HEK293 (cell line): Measurements from ENCODE around the gene MBOAT7.
A peak's percentile ranks its signal among the peaks of the same experiment; 100 is the strongest.

Experiments used
- CTCF ChIA-PET: fragments of 350-600 bp; formaldehyde crosslinking; extraction: SDS; loops from one replicate; lab custom pipeline; 2021; ENCODE audit warnings: antibody characterized with exemption; lab: Yijun Ruan, JAX
- POLR2A ChIA-PET: fragments of 300-600 bp; formaldehyde crosslinking; extraction: SDS; loops from one replicate; lab custom pipeline; 2020; ENCODE audit warnings: antibody characterized with exemption, inconsistent platforms; lab: Yijun Ruan, JAX
- H3K27ac ChIP-seq: fragments of 200-500 bp; sonication (Bioruptor generic); 2 replicates; pipeline ENCODE4 v1.5.1; 2014; ENCODE audit warnings: low read depth, low read length, control low read depth, inconsistent platforms; ENCODE audit errors: extremely low read depth
- H3K36me3 ChIP-seq, 2 experiments: fragments of 200-500 bp in 1 of 2; sonication (Bioruptor generic) in 1 of 2; 1 replicate in 1 of 2; 2 replicates in 1 of 2; pipeline ENCODE4 v1.5.1; 2014 to 2017; ENCODE audit warnings: inconsistent platforms in 2 of 2, low read length in 2 of 2; ENCODE audit not compliant: control insufficient read depth in 2 of 2, insufficient read depth in 1 of 2
- H3K4me1 ChIP-seq: fragments of 200-500 bp; sonication (Bioruptor generic); 2 replicates; pipeline ENCODE4 v1.5.1; 2014; ENCODE audit warnings: mild to moderate bottlenecking, low read length, inconsistent platforms; ENCODE audit not compliant: control insufficient read depth, insufficient read depth
- H3K4me3 ChIP-seq: 2 replicates; pipeline ENCODE4 v1.5.1; 2011; ENCODE audit warnings: low read depth, mild to moderate bottlenecking, control low read depth, low read length, moderate library complexity
- H3K9me3 ChIP-seq: fragments of 200-500 bp; sonication (Bioruptor generic); 2 replicates; pipeline ENCODE4 v1.5.1; 2014; ENCODE audit warnings: low read depth, low read length, inconsistent platforms; ENCODE audit not compliant: control insufficient read depth, insufficient read depth
- KLF1 ChIP-seq: fragments of 450-650 bp; formaldehyde crosslinking; IDR thresholded peaks from 2 replicates; pipeline ENCODE4 v1.5.1; 2016; ENCODE audit warnings: missing biosample characterization, missing genetic modification characterization
- KLF8 ChIP-seq: fragments of 450-650 bp; formaldehyde crosslinking; IDR thresholded peaks from 2 replicates; pipeline ENCODE4 v1.5.1; 2016; ENCODE audit warnings: missing biosample characterization, missing genetic modification characterization
- ZBTB48 ChIP-seq: fragments of 450-650 bp; formaldehyde crosslinking; IDR thresholded peaks from 2 replicates; pipeline ENCODE4 v1.5.1; 2016; ENCODE audit warnings: missing biosample characterization, missing genetic modification characterization
- ZFP3 ChIP-seq: fragments of 450-650 bp; formaldehyde crosslinking; IDR thresholded peaks from 2 replicates; pipeline ENCODE4 v1.5.1; 2016; ENCODE audit warnings: low read depth, missing biosample characterization, missing genetic modification characterization
- ZNF10 ChIP-seq: fragments of 450-650 bp; formaldehyde crosslinking; IDR thresholded peaks from 2 replicates; pipeline ENCODE4 v1.5.1; 2017; ENCODE audit warnings: missing biosample characterization, missing genetic modification characterization
- ZNF112 ChIP-seq: fragments of 450-650 bp; formaldehyde crosslinking; IDR thresholded peaks from 2 replicates; pipeline ENCODE4 v1.5.0; 2017; ENCODE audit warnings: missing biosample characterization, missing genetic modification characterization
- ZNF174 ChIP-seq: fragments of 450-650 bp; formaldehyde crosslinking; IDR thresholded peaks from 2 replicates; pipeline ENCODE4 v1.5.0; 2017; ENCODE audit warnings: missing biosample characterization, mild to moderate bottlenecking, missing genetic modification characterization
- ZNF311 ChIP-seq: fragments of 450-650 bp; formaldehyde crosslinking; IDR thresholded peaks from 2 replicates; pipeline ENCODE4 v1.5.1; 2017; ENCODE audit warnings: missing biosample characterization, missing genetic modification characterization, borderline replicate concordance
- ZNF341 ChIP-seq: fragments of 450-650 bp; formaldehyde crosslinking; IDR thresholded peaks from 2 replicates; pipeline ENCODE4; 2016; ENCODE audit warnings: low read depth, missing biosample characterization, missing genetic modification characterization
- ZNF350 ChIP-seq: fragments of 450-650 bp; formaldehyde crosslinking; IDR thresholded peaks from 2 replicates; pipeline ENCODE4 v1.5.0; 2017; ENCODE audit warnings: missing biosample characterization, mild to moderate bottlenecking, missing genetic modification characterization
- ZNF558 ChIP-seq: fragments of 450-650 bp; formaldehyde crosslinking; IDR thresholded peaks from 2 replicates; pipeline ENCODE4 v1.5.1; 2016; ENCODE audit warnings: missing biosample characterization, missing genetic modification characterization
- ZNF596 ChIP-seq: fragments of 450-650 bp; IDR thresholded peaks from 2 replicates; pipeline ENCODE4 v1.5.0; 2018; ENCODE audit warnings: missing biosample characterization, mild to moderate bottlenecking, missing genetic modification characterization, moderate library complexity
- TF ChIP-seq, protein P1 (sequence below): fragments of 450-650 bp; formaldehyde crosslinking; IDR thresholded peaks from 2 replicates; pipeline ENCODE4 v1.5.1; 2016; ENCODE audit warnings: missing biosample characterization, missing genetic modification characterization, borderline replicate concordance

Gene MBOAT7

DNA sequence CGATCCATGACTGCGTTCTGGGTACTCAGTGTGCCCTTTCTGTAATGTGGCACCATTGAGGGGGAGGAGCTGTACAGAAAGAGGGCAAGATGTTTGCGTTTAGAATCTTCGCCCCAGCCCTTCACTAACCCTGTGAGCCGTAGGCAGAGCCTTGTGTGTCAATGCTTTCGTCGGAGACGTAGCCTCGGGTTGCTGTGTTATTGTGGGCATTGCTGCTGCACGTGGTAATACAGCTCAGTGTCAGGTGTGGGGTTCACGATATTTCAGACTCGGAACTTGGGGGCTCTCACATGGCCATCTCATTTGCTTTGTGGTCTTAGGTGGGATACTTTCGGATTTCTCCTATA is 17.4 kb upstream of the MBOAT7 start:
- Histone ChIP-seq H3K4me3 (no peak overlapping the region), H3K27ac (no peak overlapping the region), H3K36me3 (peaks cover 52 to 76% of the 10 kb centered on the region in 2 experiments), H3K9me3 (no peaks in the 10 kb centered on the region), H3K4me1 (peaks cover 33% of the 10 kb centered on the region)
- POLR2A ChIA-PET: interaction anchor here (1.3 to 9.1 kb wide), 2 partner anchors 12 to 16 kb away, joined by 3 to 152 read pairs; partner anchors contain the start of genes MBOAT7 and TSEN34
- CTCF ChIA-PET: interaction anchor here (1.7 kb wide), 1 partner anchor 61 kb away, joined by 7 read pairs; no protein-coding TSS in a partner anchor
- no peak for TF ChIP-seq ZFP3

DNA sequence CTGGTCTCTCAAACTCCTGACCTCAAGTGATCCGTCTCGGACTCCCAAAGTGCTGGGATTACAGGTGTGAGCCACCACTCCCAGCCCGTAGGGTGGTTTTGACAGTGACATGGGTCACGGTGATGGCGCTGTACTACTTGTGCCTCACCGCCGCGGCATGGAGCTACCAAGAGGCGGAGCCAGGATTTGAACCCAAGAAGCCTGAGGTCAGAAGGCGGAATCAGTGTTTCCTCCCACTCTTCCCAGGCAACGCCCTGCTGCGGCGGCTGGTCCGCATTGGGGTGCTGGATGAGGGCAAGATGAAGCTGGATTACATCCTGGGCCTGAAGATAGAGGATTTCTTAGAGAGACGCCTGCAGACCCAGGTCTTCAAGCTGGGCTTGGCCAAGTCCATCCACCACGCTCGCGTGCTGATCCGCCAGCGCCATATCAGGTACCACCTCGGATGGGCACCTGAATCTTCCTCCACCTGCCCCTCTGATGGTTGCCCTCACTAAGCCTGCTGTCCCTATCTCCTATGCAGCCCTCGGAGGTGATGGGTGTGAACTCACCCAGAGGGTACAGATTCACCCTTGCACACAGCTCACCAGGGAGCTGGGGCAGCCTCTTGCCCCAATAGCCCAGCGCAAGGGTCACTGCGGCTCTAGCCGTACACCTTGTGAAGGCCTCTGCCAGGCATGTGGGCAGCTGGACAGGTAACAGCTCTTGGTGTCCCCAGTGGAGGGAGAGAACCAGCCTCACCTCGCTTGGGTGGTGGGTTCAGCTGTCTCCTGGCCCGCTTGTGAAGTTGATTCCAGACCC is 16.9 kb upstream of the MBOAT7 start:
- no peak overlapping the region for H3K27ac ChIP-seq
- peaks cover 54 to 79% of the 10 kb centered on the region in 2 experiments for H3K36me3 ChIP-seq
- no peaks in the 10 kb centered on the region for H3K9me3 ChIP-seq
- no peak overlapping the region for H3K4me3 ChIP-seq
- ChIA-PET POLR2A (interaction anchor here (1.3 to 9.1 kb wide), 2 partner anchors 11 to 16 kb away, joined by 3 to 152 read pairs; partner anchors contain the start of genes MBOAT7 and TSEN34), CTCF (interaction anchor here (0.5 to 1.7 kb wide), 4 partner anchors 15 to 61 kb away, joined by 4 to 7 read pairs (median 5); partner anchors contain the start of gene TSEN34)
- H3K4me1 ChIP-seq: peaks cover 36% of the 10 kb centered on the region
- TF ChIP-seq ZNF558 (tag by site-specific recombination) (no peak), KLF1 (tag by site-specific recombination) (0 out of 2 replicates have a peak, but pooled peaks have one; percentile 22)

DNA sequence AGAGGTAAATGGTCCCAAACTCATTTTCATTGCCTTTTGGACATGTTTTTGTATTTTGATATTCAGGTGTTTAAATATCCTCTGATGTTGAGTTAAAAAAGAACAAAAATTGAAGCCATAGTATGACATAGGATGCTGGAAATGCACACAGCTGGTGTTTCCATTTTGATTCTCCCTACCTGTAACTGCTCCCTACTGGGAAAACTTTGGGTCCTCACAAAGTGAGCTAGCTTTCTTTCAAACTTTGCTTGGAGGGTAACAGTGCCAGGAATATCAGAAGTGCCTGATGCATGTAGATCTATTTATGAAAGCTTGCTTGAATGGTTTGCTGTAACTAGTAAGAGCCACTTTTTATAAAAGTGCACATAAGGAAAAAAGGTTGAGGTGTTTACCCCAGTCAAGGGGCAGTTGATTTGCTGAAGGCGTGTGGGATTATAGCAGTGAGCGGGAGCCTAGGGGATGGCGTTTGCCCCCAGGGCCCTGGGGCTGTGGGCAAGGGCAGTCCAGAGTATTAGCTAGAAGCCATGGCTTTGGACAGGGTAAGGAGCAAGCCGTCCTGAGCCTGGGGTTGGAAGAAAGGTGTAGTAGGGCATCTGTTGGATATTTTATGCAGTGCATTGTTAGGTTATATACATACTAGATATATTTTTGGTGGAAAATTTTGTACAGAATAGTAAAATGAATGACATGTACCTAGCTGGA is 15.5 kb upstream of the MBOAT7 start:
- ChIA-PET POLR2A (interaction anchor here (1.2 to 9.1 kb wide), 2 partner anchors 15 to 18 kb away, joined by 4 to 152 read pairs; partner anchors contain the start of genes MBOAT7 and TSEN34), CTCF (interaction anchor here (1.3 to 1.7 kb wide), 3 partner anchors 13 to 63 kb away, joined by 4 to 7 read pairs (median 6); partner anchors contain the start of gene TSEN34)
- Histone ChIP-seq H3K9me3 (no peaks in the 10 kb centered on the region), H3K4me1 (peaks cover 25% of the 10 kb centered on the region), H3K27ac (no peak overlapping the region), H3K4me3 (no peak overlapping the region), H3K36me3 (peaks cover 54 to 80% of the 10 kb centered on the region in 2 experiments)
- no peak for TF ChIP-seq ZNF341 (tag by site-specific recombination)

DNA sequence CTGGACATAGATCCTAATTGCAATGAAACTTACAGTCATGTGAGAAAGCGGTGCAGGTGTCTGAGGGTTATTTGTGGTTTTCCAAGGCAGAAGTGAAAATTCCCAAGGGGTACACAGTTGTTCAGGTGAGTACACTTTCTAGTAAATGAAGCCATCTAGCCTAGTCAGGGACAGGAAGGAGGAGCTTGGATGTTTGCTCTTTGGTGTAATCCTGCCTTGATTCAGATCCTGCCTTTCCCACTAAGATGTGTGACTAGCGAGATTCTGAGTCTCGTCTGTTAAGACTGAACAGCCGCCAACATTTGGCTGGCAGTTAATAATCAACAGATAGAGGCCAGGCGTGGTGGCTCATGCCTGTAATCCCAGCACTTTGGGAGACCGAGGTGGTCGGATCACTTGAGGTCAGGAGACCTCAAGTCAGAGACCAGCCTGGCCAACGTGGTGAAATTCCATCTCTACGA is 13.8 kb upstream of the MBOAT7 start:
- ChIA-PET POLR2A (interaction anchor here (0.5 to 6.8 kb wide), 4 partner anchors 9 to 66 kb away, joined by 3 to 241 read pairs (median 5); partner anchors contain the start of genes MBOAT7 and TSEN34), CTCF (interaction anchor here (0.7 kb wide), 3 partner anchors 30 to 189 kb away, joined by 3 to 6 read pairs (median 3); partner anchors contain the start of gene TMC4)
- TF ChIP-seq ZNF311 (tag by site-specific recombination) (no peak), ZNF10 (tag by site-specific recombination) (no peak), ZNF596 (no peak), ZNF112 (tag by site-specific recombination) (no peak), ZNF350 (tag by site-specific recombination) (no peak), ZNF558 (tag by site-specific recombination) (no peak), ZNF174 (tag by site-specific recombination) (no peak), ZBTB48 (tag by site-specific recombination) (no peak), KLF8 (no peak)
- TF ChIP-seq, protein P1, sequence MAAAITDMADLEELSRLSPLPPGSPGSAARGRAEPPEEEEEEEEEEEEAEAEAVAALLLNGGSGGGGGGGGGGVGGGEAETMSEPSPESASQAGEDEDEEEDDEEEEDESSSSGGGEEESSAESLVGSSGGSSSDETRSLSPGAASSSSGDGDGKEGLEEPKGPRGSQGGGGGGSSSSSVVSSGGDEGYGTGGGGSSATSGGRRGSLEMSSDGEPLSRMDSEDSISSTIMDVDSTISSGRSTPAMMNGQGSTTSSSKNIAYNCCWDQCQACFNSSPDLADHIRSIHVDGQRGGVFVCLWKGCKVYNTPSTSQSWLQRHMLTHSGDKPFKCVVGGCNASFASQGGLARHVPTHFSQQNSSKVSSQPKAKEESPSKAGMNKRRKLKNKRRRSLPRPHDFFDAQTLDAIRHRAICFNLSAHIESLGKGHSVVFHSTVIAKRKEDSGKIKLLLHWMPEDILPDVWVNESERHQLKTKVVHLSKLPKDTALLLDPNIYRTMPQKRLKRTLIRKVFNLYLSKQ: no peak
- Histone ChIP-seq H3K27ac (no peak overlapping the region), H3K4me3 (no peak overlapping the region), H3K36me3 (peaks cover 54 to 72% of the 10 kb centered on the region in 2 experiments), H3K4me1 (peaks cover 10% of the 10 kb centered on the region), H3K9me3 (no peaks in the 10 kb centered on the region)
